ENCODE results near the gene JKAMP. TPM values are rescaled to one million over a fixed set of nuclear protein-coding genes. Genes with fewer than 3 reads are reported as not detected.

JKAMP gene
- total RNA-seq, 2 donors from 2014 or later = 42.5 to 57.2 TPM

- Mint-ChIP-seq H3K9me3 (no peaks in the 10 kb centered on the region), H3K27ac (no peak overlapping the region), H3K4me3 (no peak overlapping the region), H3K4me1 (peaks cover 39% of the 10 kb centered on the region), H3K27me3 (ENCODE audit: insufficient read depth) (no peaks in the 10 kb centered on the region), H3K36me3 (ENCODE audit: low read depth) (peaks cover 35% of the 10 kb centered on the region)
- DNase-seq = no peak
- Histone ChIP-seq H3K4me3 (ENCODE audit: low read length) (no peak overlapping the region), H3K27ac (ENCODE audit: low read depth, low read length) (no peak overlapping the region), H3K4me1 (ENCODE audit: control insufficient read depth, insufficient read depth, low read length) (peaks cover 20% of the 10 kb centered on the region), H3K27me3 (ENCODE audit: control insufficient read depth, insufficient read depth, low read length, poor library complexity, severe bottlenecking) (no peaks in the 10 kb centered on the region), H3K9ac (ENCODE audit: extremely low read depth, low read length, poor library complexity, severe bottlenecking) (no peak overlapping the region), H3K9me3 (ENCODE audit: control insufficient read depth, low read length) (no peaks in the 10 kb centered on the region), H3K36me3 (ENCODE audit: control insufficient read depth, insufficient read depth, low read length) (peaks cover 26% of the 10 kb centered on the region)
- TF ChIP-seq CTCF (conservative IDR thresholded peaks at IDR 0.05) = no peak
- 78 to 100% methylated on average over 3 of the region's 3 CpGs for WGBS, 2 experiments (ENCODE audit: insufficient coverage in 1 of 2, insufficient read length in 1 of 2)
These were observed 5.8 kb upstream of the JKAMP start for GRCh38 chr14:59478540-59478939.

- WGBS, 2 experiments (ENCODE audit: insufficient coverage in 1 of 2, insufficient read length in 1 of 2) = 40% methylated on average over 1 of the region's 1 CpG; no CpG with 5 or more reads in 1 of the 2 experiments
- no peak for DNase-seq
- Mint-ChIP-seq H3K4me1 (peaks cover 39% of the 10 kb centered on the region), H3K36me3 (ENCODE audit: low read depth) (peaks cover 25% of the 10 kb centered on the region), H3K27me3 (ENCODE audit: insufficient read depth) (no peaks in the 10 kb centered on the region), H3K9me3 (no peaks in the 10 kb centered on the region), H3K27ac (no peak overlapping the region), H3K4me3 (no peak overlapping the region)
- peaks cover 20% of the 10 kb centered on the region for H3K4me1 ChIP-seq (ENCODE audit: control insufficient read depth, insufficient read depth, low read length)
- H3K27me3 ChIP-seq (ENCODE audit: control insufficient read depth, insufficient read depth, low read length, poor library complexity, severe bottlenecking) = no peaks in the 10 kb centered on the region
- no peak overlapping the region for H3K9ac ChIP-seq (ENCODE audit: extremely low read depth, low read length, poor library complexity, severe bottlenecking)
- TF ChIP-seq CTCF (conservative IDR thresholded peaks at IDR 0.05) = no peak
- no peak overlapping the region for H3K27ac ChIP-seq (ENCODE audit: low read depth, low read length)
- H3K9me3 ChIP-seq (ENCODE audit: control insufficient read depth, low read length) = no peaks in the 10 kb centered on the region
- H3K4me3 ChIP-seq (ENCODE audit: low read length) = no peak overlapping the region
- peaks cover 14% of the 10 kb centered on the region for H3K36me3 ChIP-seq (ENCODE audit: control insufficient read depth, insufficient read depth, low read length)
These were observed 4.2 kb upstream of the JKAMP start for GRCh38 chr14:59480166-59480565.

GRCh38 chr14:59481407-59481806 lies 2.9 kb upstream of the JKAMP start:
- Mint-ChIP-seq H3K27ac (no peak overlapping the region), H3K4me1 (peaks cover 35% of the 10 kb centered on the region), H3K27me3 (ENCODE audit: insufficient read depth) (no peaks in the 10 kb centered on the region), H3K36me3 (ENCODE audit: low read depth) (peaks cover 16% of the 10 kb centered on the region), H3K9me3 (no peaks in the 10 kb centered on the region), H3K4me3 (no peak overlapping the region)
- Histone ChIP-seq H3K27ac (ENCODE audit: low read depth, low read length) (no peak overlapping the region), H3K4me3 (ENCODE audit: low read length) (peak overlapping the region; percentile 99), H3K27me3 (ENCODE audit: control insufficient read depth, insufficient read depth, low read length, poor library complexity, severe bottlenecking) (no peaks in the 10 kb centered on the region), H3K9me3 (ENCODE audit: control insufficient read depth, low read length) (no peaks in the 10 kb centered on the region), H3K36me3 (ENCODE audit: control insufficient read depth, insufficient read depth, low read length) (peaks cover 6% of the 10 kb centered on the region), H3K9ac (ENCODE audit: extremely low read depth, low read length, poor library complexity, severe bottlenecking) (no peak overlapping the region), H3K4me1 (ENCODE audit: control insufficient read depth, insufficient read depth, low read length) (peaks cover 16% of the 10 kb centered on the region)
- no peak for TF ChIP-seq CTCF (conservative IDR thresholded peaks at IDR 0.05)
- DNase-seq = no peak
- WGBS, 2 experiments (ENCODE audit: insufficient coverage in 1 of 2, insufficient read length in 1 of 2) = 97% methylated on average over 2 of the region's 2 CpGs; no CpG with 5 or more reads in 1 of the 2 experiments

Data from endodermal cell (in vitro differentiated cells).